H1 (cell line): ENCODE results near the gene BORCS8. TPM values are rescaled to one million over a fixed set of nuclear protein-coding genes. Genes with fewer than 3 reads are reported as not detected.

Experiments
- CTCF ChIA-PET: fragments of 300-600 bp; sonication (Branson Sonifier 250); formaldehyde crosslinking; loops from one replicate; lab custom pipeline; 2021; ENCODE audit not compliant: partially characterized antibody; lab: Charles Lee
- POLR2A ChIA-PET: fragments of 300-600 bp; sonication (Branson Sonifier 250); formaldehyde crosslinking; loops from one replicate; lab custom pipeline; 2021; ENCODE audit warnings: inconsistent platforms; ENCODE audit not compliant: partially characterized antibody; lab: Charles Lee
- DNase-seq, 2 experiments: peaks; one replicate each; pipeline versions ENCODE4 v3.0.0 to v3.0.0-alpha.2; 2010 to 2022; ENCODE audit warnings: low spot score in 2 of 2, low read depth in 1 of 2, mixed read lengths in 1 of 2
- FAIRE-seq: peaks from 2 replicates; lab custom pipeline; 2011; peaks lifted over from hg19 to GRCh38; lab: Jason Lieb, UNC
- H2AFZ ChIP-seq: 2 replicates; pipeline ENCODE4 v1.8.1; 2012; ENCODE audit warnings: low read length, inconsistent platforms
- H2AK5ac ChIP-seq: 2 replicates; pipeline ENCODE4 v1.6.1; 2013; ENCODE audit warnings: low read depth, low read length
- H2BK120ac ChIP-seq: replicated peaks from 2 replicates; pipeline ENCODE3; 2013; ENCODE audit warnings: low read depth, low read length, inconsistent platforms
- H2BK12ac ChIP-seq: 2 replicates; pipeline ENCODE4 v1.6.1; 2013; ENCODE audit warnings: low read depth, low read length
- H2BK15ac ChIP-seq: 2 replicates; pipeline ENCODE4 v1.6.1; 2013; ENCODE audit warnings: low read length
- H2BK20ac ChIP-seq: 2 replicates; pipeline ENCODE4 v1.6.1; 2013; ENCODE audit warnings: low read length
- H2BK5ac ChIP-seq: 2 replicates; pipeline ENCODE4 v1.6.1; 2013; ENCODE audit warnings: low read depth, low read length
- H3K14ac ChIP-seq: 2 replicates; pipeline ENCODE4 v1.6.1; 2013; ENCODE audit warnings: inconsistent platforms; ENCODE audit not compliant: insufficient read length
- H3K18ac ChIP-seq: 2 replicates; pipeline ENCODE4 v1.6.1; 2013; ENCODE audit warnings: low read length; ENCODE audit errors: extremely low read depth
- H3K23ac ChIP-seq: 2 replicates; pipeline ENCODE4 v1.6.1; 2013; ENCODE audit warnings: inconsistent platforms; ENCODE audit not compliant: insufficient read length
- H3K23me2 ChIP-seq: 2 replicates; pipeline ENCODE4 v1.6.1; 2013; ENCODE audit warnings: low read depth, low read length
- H3K27ac ChIP-seq: 2 replicates; pipeline ENCODE4 v1.6.1; 2011; ENCODE audit warnings: low read depth, low read length, inconsistent platforms
- H3K27me3 ChIP-seq, 4 experiments: replicated peaks in 1 of 4; 1 replicate in 1 of 4; 2 replicates in 3 of 4; pipeline versions ENCODE4 v1.6.1 to v1.8.1; 2011 to 2013; ENCODE audit warnings: low read length in 3 of 4, mild to moderate bottlenecking in 3 of 4, inconsistent platforms in 2 of 4, mixed read lengths in 2 of 4, moderate library complexity in 1 of 4; ENCODE audit not compliant: control insufficient read depth in 3 of 4, insufficient read depth in 3 of 4; ENCODE audit errors: extremely low read depth in 1 of 4
- H3K36me3 ChIP-seq, 4 experiments: 2 replicates each; pipeline versions ENCODE4 v1.6.1 to v1.8.1; 2011 to 2013; ENCODE audit warnings: mild to moderate bottlenecking in 4 of 4, low read length in 3 of 4, moderate library complexity in 2 of 4, control low read depth in 1 of 4, inconsistent platforms in 1 of 4; ENCODE audit not compliant: insufficient read depth in 4 of 4, control insufficient read depth in 2 of 4
- H3K4ac ChIP-seq: replicated peaks from 2 replicates; pipeline ENCODE3; 2013; ENCODE audit warnings: low read length, low read depth, mixed read lengths, inconsistent platforms; ENCODE audit not compliant: insufficient read length
- H3K4me1 ChIP-seq, 4 experiments: replicated peaks in 1 of 4; 1 replicate in 1 of 4; 2 replicates in 3 of 4; pipeline versions ENCODE4 v1.6.1 to v1.8.1; 2011 to 2013; ENCODE audit warnings: low read length in 3 of 4, inconsistent platforms in 2 of 4, mixed read lengths in 1 of 4; ENCODE audit not compliant: insufficient read depth in 4 of 4, control insufficient read depth in 3 of 4
- H3K4me2 ChIP-seq, 2 experiments: 2 replicates each; pipeline versions ENCODE4 v1.6.1 to v1.8.1; 2011 to 2013; ENCODE audit warnings: low read depth in 2 of 2, low read length in 2 of 2, control low read depth in 1 of 2, inconsistent platforms in 1 of 2, mild to moderate bottlenecking in 1 of 2; ENCODE audit not compliant: insufficient read depth in 1 of 2
- H3K4me3 ChIP-seq, 4 experiments: fragments of 200-600, 300-600 bp in 1 of 4; sonication (generic), shearing (Covaris generic), sonication (Bioruptor Twin) in 1 of 4; 2 replicates each; pipeline versions ENCODE4 v1.5.1 to v1.8.1; 2011 to 2016; ENCODE audit warnings: low read length in 4 of 4, low read depth in 3 of 4, control low read depth in 2 of 4, inconsistent platforms in 2 of 4, mild to moderate bottlenecking in 2 of 4, mixed read lengths in 1 of 4, moderate library complexity in 1 of 4; ENCODE audit not compliant: insufficient read depth in 2 of 4; ENCODE audit errors: extremely low read depth in 1 of 4
- H3K56ac ChIP-seq: replicated peaks from 2 replicates; pipeline ENCODE3; 2013; ENCODE audit warnings: low read depth, mild to moderate bottlenecking, mixed read lengths, low read length, inconsistent platforms; ENCODE audit not compliant: insufficient read length
- H3K79me1 ChIP-seq: 2 replicates; pipeline ENCODE4 v1.6.1; 2013; ENCODE audit warnings: low read depth, low read length, control low read depth
- H3K79me2 ChIP-seq, 2 experiments: 2 replicates each; pipeline versions ENCODE4 v1.6.1 to v1.8.1; 2012 to 2013; ENCODE audit warnings: low read length in 2 of 2, mild to moderate bottlenecking in 2 of 2, inconsistent platforms in 1 of 2; ENCODE audit not compliant: insufficient read depth in 2 of 2, control insufficient read depth in 1 of 2
- H3K9ac ChIP-seq, 4 experiments: replicated peaks in 1 of 4; 1 replicate in 1 of 4; 2 replicates in 3 of 4; pipeline versions ENCODE4 v1.6.1 to v1.8.1; 2011 to 2013; ENCODE audit warnings: low read depth in 3 of 4, low read length in 3 of 4, control low read depth in 2 of 4, mild to moderate bottlenecking in 2 of 4, moderate library complexity in 2 of 4, inconsistent platforms in 1 of 4; ENCODE audit errors: extremely low read depth in 1 of 4
- H3K9me3 ChIP-seq, 2 experiments: 2 replicates each; pipeline versions ENCODE4 v1.6.1 to v1.8.1; 2012 to 2013; ENCODE audit warnings: mild to moderate bottlenecking in 2 of 2, moderate library complexity in 2 of 2, control low read depth in 1 of 2, inconsistent platforms in 1 of 2, low read depth in 1 of 2, low read length in 1 of 2, mixed read lengths in 1 of 2; ENCODE audit not compliant: insufficient read depth in 2 of 2
- H4K20me1 ChIP-seq, 2 experiments: replicated peaks in 1 of 2; 2 replicates each; pipeline versions ENCODE3 to v1.8.1; 2011 to 2013; ENCODE audit warnings: inconsistent platforms in 2 of 2, low read length in 2 of 2, mild to moderate bottlenecking in 1 of 2; ENCODE audit not compliant: insufficient read depth in 2 of 2, control insufficient read depth in 1 of 2
- H4K5ac ChIP-seq: 2 replicates; pipeline ENCODE4 v1.6.1; 2013; ENCODE audit warnings: low read length, low read depth, mixed read lengths, inconsistent platforms; ENCODE audit not compliant: insufficient read length
- H4K8ac ChIP-seq: 2 replicates; pipeline ENCODE4 v1.8.0; 2013; ENCODE audit warnings: mild to moderate bottlenecking, moderate library complexity, low read length, inconsistent platforms; ENCODE audit not compliant: insufficient read depth; ENCODE audit errors: extremely low read depth
- H4K91ac ChIP-seq: replicated peaks from 2 replicates; pipeline ENCODE3; 2013; ENCODE audit warnings: low read length, mixed read lengths, inconsistent platforms; ENCODE audit not compliant: insufficient read length
- ATF2 ChIP-seq: IDR thresholded peaks from 2 replicates; pipeline ENCODE4 v1.6.1; 2012; ENCODE audit warnings: low read length, inconsistent platforms
- BACH1 ChIP-seq: IDR thresholded peaks from 2 replicates; pipeline ENCODE4 v1.6.1; 2012; ENCODE audit warnings: low read length, improper control_type of control experiment
- BCL11A ChIP-seq, 2 experiments: IDR thresholded peaks; one replicate each; pipeline ENCODE4 v1.6.1; 2011; ENCODE audit warnings: low read depth in 2 of 2, low read length in 2 of 2, mild to moderate bottlenecking in 2 of 2
- GABPA ChIP-seq: IDR thresholded peaks from 2 replicates; pipeline ENCODE4 v1.6.1; 2011; ENCODE audit warnings: mild to moderate bottlenecking, low read length, moderate library complexity, borderline replicate concordance; ENCODE audit not compliant: insufficient read depth
- KDM4A ChIP-seq: IDR thresholded peaks from one replicate; pipeline ENCODE4 v1.7.1; 2012; ENCODE audit warnings: low read depth, mild to moderate bottlenecking, moderate library complexity, low read length, inconsistent platforms; ENCODE audit not compliant: severe bottlenecking
- KDM5A ChIP-seq: fragments of 200-600 bp; IDR thresholded peaks from 2 replicates; pipeline ENCODE4 v1.7.1; 2012; ENCODE audit warnings: mild to moderate bottlenecking, low read length, inconsistent platforms, mixed read lengths
- NRF1 ChIP-seq: IDR thresholded peaks from 2 replicates; pipeline ENCODE4 v1.6.1; 2011; ENCODE audit warnings: mild to moderate bottlenecking, low read depth, low read length, improper control_type of control experiment
- POLR2AphosphoS5 ChIP-seq: IDR thresholded peaks from 2 replicates; pipeline ENCODE4 v1.6.1; 2011; ENCODE audit warnings: low read depth, low read length
- RBBP5 ChIP-seq: IDR thresholded peaks from 2 replicates; pipeline ENCODE4 v1.7.1; 2012; ENCODE audit warnings: low read depth, mild to moderate bottlenecking, inconsistent platforms, low read length, moderate library complexity, borderline replicate concordance
- TBP ChIP-seq: IDR thresholded peaks from 2 replicates; pipeline ENCODE4 v1.6.1; 2011; ENCODE audit warnings: low read depth, low read length, improper control_type of control experiment
- WGBS, 2 experiments: shearing (Covaris generic) in 1 of 2; methylation state at CpG; one replicate each; pipeline versions ENCODE4 v1.1.6 to v1.1.7; 2013 to 2015; ENCODE audit warnings: low lambda C conversion rate in 2 of 2, mixed read lengths in 2 of 2, inconsistent platforms in 1 of 2, low coverage in 1 of 2, missing lambda C conversion rate in 1 of 2; ENCODE audit not compliant: insufficient replicate concordance in 2 of 2, insufficient coverage in 1 of 2, insufficient read length in 1 of 2; ENCODE audit errors: extremely low coverage in 1 of 2, missing lambda C conversion rate in 1 of 2; 5-methylcytosine and 5-hydroxymethylcytosine counted together
- polyA plus RNA-seq, 7 experiments: library from polyadenylated mRNA; depleted of rRNA in 3 of 7; stranded (reverse) in 5 of 7; unstranded in 2 of 7; fragments of >200 nt in 5 of 7; fragments of 200-250 nt in 2 of 7; gene quantifications; 1 replicate in 5 of 7; 2 replicates in 1 of 7; 4 replicates in 1 of 7; pipeline versions ENCODE4 v1.2.1 to v1.2.3, GENCODE V29; 2011 to 2013; ENCODE audit warnings: missing spikeins in 2 of 7, mixed read lengths in 2 of 7
- total RNA-seq: library from RNA; stranded (reverse); fragmentation: NEBNext Ultra II Directional; extraction: Animal tissue kit (Norgen Biotek cat#: 25700); gene quantifications from 2 replicates; pipeline ENCODE4 v1.2.1, GENCODE V29; 2021
- TF ChIP-seq, protein P1 (sequence below): IDR thresholded peaks from 2 replicates; pipeline ENCODE4 v1.6.1; 2011; ENCODE audit warnings: low read length, improper control_type of control experiment

BORCS8 gene
- total and polyA plus RNA-seq, 2 of the 8 experiments (the other 6 are each of a cell fraction or from before 2014, with no cell fraction given), result 15.0 to 15.9 TPM

DNA sequence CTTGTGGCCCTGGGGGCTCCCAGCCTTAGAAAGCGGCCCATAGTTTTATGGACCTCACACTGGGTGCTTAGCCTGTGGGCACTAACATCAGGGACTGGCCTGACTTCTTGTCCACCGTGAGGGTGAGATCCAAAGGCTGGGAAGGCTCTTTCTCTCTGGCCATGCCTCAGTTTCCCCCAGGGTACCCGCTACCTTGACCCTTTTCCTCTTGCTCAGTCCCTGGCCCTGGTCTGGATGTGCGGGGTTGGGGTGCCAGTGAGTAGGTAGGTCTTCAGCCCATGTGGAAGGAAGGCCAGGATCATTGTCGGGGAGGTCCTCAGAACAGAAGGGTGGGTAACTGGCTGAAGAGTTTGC is 52.1 kb downstream of the BORCS8 start:
- WGBS, 2 experiments, result 53% methylated on average over 5 of the region's 5 CpGs; no CpG with 5 or more reads in 1 of the 2 experiments
- CTCF ChIA-PET, result interaction anchor here (0.6 to 6.2 kb wide), 22 partner anchors 10 to 372 kb away, joined by 3 to 46 read pairs (median 6); no protein-coding TSS in a partner anchor

More for the DNA sequence above, 52.1 kb downstream of the BORCS8 start:
- no peak overlapping the region for H3K14ac ChIP-seq
- H2BK12ac ChIP-seq, result 0 out of 2 replicates have a peak overlapping the region, but pooled peaks have one; percentile 6
- H3K27ac ChIP-seq, result no peak overlapping the region
- no peak overlapping the region for H4K91ac ChIP-seq
- H3K4me2 ChIP-seq, result no peak overlapping the region
- no peak overlapping the region for H4K8ac ChIP-seq
- peaks cover 2 to 7% of the 10 kb centered on the region in 2 experiments for H4K20me1 ChIP-seq
- peaks cover 3% of the 10 kb centered on the region; the same call in 1 of the 2 replicates for H3K23me2 ChIP-seq
- no peak overlapping the region for H3K9ac ChIP-seq
- H2BK15ac ChIP-seq, result no peak overlapping the region
- H3K4me1 ChIP-seq, result peaks cover 0 to 11% (median 7%) of the 10 kb centered on the region in 4 experiments; a peak in 6 of 7 replicates
- no peaks in the 10 kb centered on the region for H3K9me3 ChIP-seq
- POLR2A ChIA-PET, result interaction anchor here (0.7 to 2.4 kb wide), 4 partner anchors 9 to 34 kb away, joined by 3 to 12 read pairs (median 6); partner anchors contain the start of gene MEF2B
- H3K56ac ChIP-seq, result no peak overlapping the region
- H3K79me2 ChIP-seq, result 0 out of 4 replicates have a peak, but pooled peaks cover 0 to 4% of the 10 kb centered on the region in 2 experiments
- H3K4me3 ChIP-seq, result no peak overlapping the region
- H3K36me3 ChIP-seq, result no peaks in the 10 kb centered on the region
- no peak overlapping the region for H2BK20ac ChIP-seq
- FAIRE-seq (no peak), DNase-seq (no peak)
- no peak overlapping the region for H4K5ac ChIP-seq
- peaks cover 5% of the 10 kb centered on the region; the same call in 1 of the 2 replicates for H3K79me1 ChIP-seq
- no peak overlapping the region for H2AK5ac ChIP-seq
- H2BK5ac ChIP-seq, result no peak overlapping the region
- no peak overlapping the region for H3K23ac ChIP-seq
- H2AFZ ChIP-seq, result no peak overlapping the region
- no peak overlapping the region for H3K4ac ChIP-seq
- TF ChIP-seq POLR2AphosphoS5, result no peak
- TF ChIP-seq NRF1, result no peak
- TF ChIP-seq BACH1, result no peak
- TF ChIP-seq, protein P1, sequence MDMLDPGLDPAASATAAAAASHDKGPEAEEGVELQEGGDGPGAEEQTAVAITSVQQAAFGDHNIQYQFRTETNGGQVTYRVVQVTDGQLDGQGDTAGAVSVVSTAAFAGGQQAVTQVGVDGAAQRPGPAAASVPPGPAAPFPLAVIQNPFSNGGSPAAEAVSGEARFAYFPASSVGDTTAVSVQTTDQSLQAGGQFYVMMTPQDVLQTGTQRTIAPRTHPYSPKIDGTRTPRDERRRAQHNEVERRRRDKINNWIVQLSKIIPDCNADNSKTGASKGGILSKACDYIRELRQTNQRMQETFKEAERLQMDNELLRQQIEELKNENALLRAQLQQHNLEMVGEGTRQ, result no peak
- no peak for TF ChIP-seq KDM5A
- no peak for TF ChIP-seq BCL11A (IDR thresholded peaks at IDR 0.05; ENCODE audit: low read depth in 2 of 2, low read length in 2 of 2)
- no peak for TF ChIP-seq TBP
- TF ChIP-seq GABPA, result no peak
- TF ChIP-seq ATF2, result no peak
- no peak for TF ChIP-seq KDM4A
- TF ChIP-seq RBBP5, result no peak
- no peak overlapping the region for H3K18ac ChIP-seq
- H3K27me3 ChIP-seq, result peaks cover 0 to 3% (median 0%) of the 10 kb centered on the region in 4 experiments; a peak in 4 of 7 replicates
- no peak overlapping the region for H2BK120ac ChIP-seq
